Adipose tissue (tissue), 3 donors: Measurements from ENCODE around the gene ADGRE1. TPM values are rescaled to one million over a fixed set of nuclear protein-coding genes. Genes with fewer than 3 reads are reported as not detected.

Experiments used
- H3K27ac ChIP-seq: one replicate; pipeline ENCODE4 v1.5.1; 2013; ENCODE audit warnings: low read depth, low read length
- WGBS, 3 donors: extraction: QIAGEN DNeasy Blood & Tissue Kit; methylation state at CpG; one replicate each; pipeline ENCODE4 v1.1.7; 2013; 5-methylcytosine and 5-hydroxymethylcytosine counted together
- polyA plus RNA-seq, 3 donors: library from polyadenylated mRNA; stranded (reverse); fragments of 200-250 nt; gene quantifications; one replicate each; pipeline ENCODE4 v1.2.3, GENCODE V29; 2013
- donor health status: healthy with polysubstance abuse.
- donor health status: Bipolar disorder and iron deficiency.
- donor health status: healthy.

The ADGRE1 gene
- polyA plus RNA-seq, 3 donors, result 0.11 to 1.4 (median 0.13) TPM

DNA sequence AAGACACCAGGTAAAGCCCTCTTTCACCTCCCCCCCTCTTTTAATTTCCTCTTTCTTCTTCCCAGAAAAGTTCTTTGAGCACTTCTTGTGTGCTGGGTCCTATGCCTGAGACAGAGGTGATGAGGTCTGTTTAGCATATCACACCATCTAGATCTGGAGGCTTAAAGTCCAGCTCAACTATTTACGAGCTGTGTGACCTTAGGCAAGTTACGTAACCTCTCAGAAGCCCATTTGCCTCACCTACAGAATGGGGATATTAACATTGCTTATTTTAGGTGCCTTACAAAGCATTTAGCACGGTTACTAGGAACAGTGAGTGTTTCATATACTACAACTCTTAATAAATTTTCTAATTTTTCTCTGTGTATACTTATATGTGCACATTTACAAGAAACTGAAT lies 47.7 kb downstream of the ADGRE1 start:
- 48 to 62% (median 59%) methylated on average over 3 of the region's 3 CpGs for WGBS, 3 donors
- no peak overlapping the region for H3K27ac ChIP-seq

DNA sequence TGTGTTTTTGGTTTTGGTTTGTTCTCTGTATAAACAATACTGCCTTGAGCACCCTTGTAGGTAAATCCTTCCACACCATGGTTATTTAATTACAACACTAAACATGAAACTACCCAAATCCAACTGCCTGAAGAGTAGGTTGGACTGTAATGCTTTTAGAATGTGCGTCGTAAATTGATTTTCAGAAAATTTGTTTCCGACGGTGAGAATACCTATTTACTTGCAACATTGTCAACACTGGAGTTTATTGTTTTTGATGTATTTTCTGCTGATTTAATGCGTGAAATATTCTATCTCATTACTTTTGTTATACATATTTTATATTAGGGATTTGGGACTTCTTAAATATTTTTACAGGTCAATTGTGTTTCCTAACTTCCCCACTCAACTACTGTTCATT lies 48.2 kb downstream of the ADGRE1 start:
- 65 to 72% (median 71%) methylated on average over 5 of the region's 5 CpGs for WGBS, 3 donors
- no peak overlapping the region for H3K27ac ChIP-seq

DNA sequence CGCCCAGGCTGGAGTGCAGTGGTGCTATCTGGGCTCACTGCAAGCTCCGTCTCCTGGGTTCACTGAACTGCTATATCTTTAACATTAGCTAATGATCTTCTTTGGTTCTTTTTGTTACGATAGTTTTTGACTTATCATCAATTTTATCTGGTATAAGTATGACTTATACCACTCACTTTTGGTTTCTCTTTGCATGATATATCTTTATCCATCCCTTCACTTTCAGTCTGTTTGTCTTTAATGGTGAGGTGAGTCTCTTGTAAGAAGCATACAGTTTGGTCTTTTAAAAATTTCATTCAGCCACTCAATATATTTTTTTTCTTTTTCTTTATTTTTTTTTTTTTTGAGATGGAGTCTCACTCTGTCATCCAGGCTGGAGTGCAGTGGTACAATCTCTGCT lies 58.4 kb downstream of the ADGRE1 start:
- H3K27ac ChIP-seq, result no peak overlapping the region
- WGBS, 3 donors, result 41 to 58% (median 57%) methylated on average over 3 of the region's 3 CpGs

- no peak overlapping the region for H3K27ac ChIP-seq
- WGBS, 3 donors, result 21 to 41% (median 24%) methylated on average over 5 of the region's 5 CpGs
Measured at GRCh38 chr19:6947745-6948144, 60.4 kb downstream of the ADGRE1 start.

DNA sequence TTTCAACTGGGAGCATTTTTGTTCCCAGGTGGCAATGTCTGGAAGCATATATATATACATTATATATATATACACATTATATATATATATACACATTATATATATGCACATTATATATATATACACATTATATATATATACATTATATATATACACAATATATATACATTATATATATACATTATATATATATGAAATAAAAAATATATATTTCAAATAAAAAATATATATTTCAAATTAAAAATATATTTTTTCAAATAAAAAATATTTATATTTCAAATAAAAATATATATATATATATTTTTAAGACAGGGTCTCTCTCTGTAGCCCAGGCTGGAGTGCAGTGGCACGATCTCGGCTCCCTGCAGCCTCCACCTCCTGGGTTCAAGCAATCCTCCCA lies 61.5 kb downstream of the ADGRE1 start:
- H3K27ac ChIP-seq, result no peak overlapping the region
- 86 to 94% (median 87%) methylated on average over 2 of the region's 2 CpGs for WGBS, 3 donors

DNA sequence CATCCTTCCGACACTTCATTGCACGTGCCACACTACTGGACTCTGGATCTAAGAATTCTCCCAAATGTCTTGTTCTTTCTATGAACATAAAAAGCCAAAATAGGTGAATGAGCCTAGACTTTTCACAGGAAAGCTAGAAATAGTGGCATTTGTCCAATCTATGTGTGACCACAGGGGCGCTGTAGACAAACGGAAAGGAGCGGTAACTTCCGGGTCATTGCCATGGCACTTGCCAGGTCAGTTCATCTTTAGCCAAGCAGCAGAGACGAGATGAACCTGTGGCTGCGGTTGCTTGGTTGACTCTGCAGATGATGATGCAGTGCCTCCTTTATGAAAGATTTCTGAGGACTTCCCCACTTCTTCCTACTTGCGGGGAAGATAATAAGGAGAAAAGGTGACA lies 65.6 kb downstream of the ADGRE1 start:
- no peak overlapping the region for H3K27ac ChIP-seq
- 73 to 83% (median 74%) methylated on average over 9 of the region's 9 CpGs for WGBS, 3 donors

- 93 to 98% (median 96%) methylated on average over 3 of the region's 3 CpGs for WGBS, 3 donors
- no peak overlapping the region for H3K27ac ChIP-seq
Measured at GRCh38 chr19:6955082-6955481, 67.7 kb downstream of the ADGRE1 start.

DNA sequence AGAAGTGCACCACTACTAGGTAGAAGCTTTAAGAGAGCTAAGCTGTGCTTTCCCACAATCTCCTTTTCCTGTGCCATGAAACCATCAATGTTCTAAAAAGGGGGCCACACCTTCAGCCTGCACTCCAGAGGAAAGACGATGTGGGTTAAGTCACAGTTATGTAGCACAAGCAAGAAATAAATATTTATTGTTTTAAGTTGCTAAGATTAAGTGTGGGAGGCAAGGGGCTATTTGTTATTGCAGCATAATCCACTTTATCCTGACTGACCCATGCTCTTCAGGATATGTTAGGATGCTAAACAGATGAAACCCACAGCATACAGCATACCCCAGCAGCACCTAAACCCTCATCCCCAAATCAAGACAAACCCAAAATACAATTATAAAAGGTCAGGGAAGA lies 69.2 kb downstream of the ADGRE1 start:
- 72 to 79% (median 74%) methylated on average over 1 of the region's 1 CpG for WGBS, 3 donors
- H3K27ac ChIP-seq, result no peak overlapping the region

DNA sequence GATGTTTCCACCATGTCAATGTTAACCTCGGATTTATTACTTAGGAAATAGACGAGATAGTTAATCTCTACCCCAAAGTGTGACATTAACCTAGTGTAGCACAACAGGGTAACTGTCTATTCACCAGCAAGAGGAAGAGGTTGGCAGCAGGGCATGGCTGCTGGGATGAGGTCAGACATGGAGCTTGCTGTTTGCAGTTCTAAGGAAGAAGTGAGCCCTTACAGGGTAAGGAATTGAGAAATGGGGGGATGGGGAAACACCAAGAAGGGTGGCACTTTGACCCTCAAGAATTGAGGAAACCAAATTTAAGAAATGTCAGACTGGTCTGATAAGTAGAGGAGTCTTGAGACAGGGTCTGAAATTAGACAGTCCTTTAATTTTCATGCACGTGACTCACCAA lies 71.4 kb downstream of the ADGRE1 start:
- WGBS, 3 donors, result 57 to 74% (median 60%) methylated on average over 3 of the region's 3 CpGs

GRCh38 chr19:6963244-6963852 lies 76.0 kb downstream of the ADGRE1 start:
- 64 to 74% (median 66%) methylated on average over 6 of the region's 6 CpGs for WGBS, 3 donors
- H3K27ac ChIP-seq, result no peak overlapping the region

More for the DNA sequence above, 71.4 kb downstream of the ADGRE1 start:
- no peak overlapping the region for H3K27ac ChIP-seq

DNA sequence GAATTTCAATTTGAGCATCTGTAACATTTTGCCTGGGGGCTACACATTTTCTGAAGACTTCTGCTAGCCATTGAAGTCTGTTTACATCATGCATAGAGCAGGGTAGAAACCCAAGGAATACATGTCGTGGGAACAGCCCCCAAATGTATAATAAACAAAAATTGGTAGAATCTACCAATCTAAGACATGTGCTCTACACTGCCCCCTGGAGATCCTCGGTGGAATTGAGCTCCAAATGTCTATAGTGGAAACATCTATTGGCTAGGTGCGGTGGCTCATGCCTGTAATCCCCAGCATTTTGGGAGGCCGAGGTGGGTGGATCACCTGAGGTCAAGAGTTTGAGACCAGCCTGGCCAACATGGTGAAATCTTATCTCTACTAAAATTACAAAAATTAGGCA lies 76.6 kb downstream of the ADGRE1 start:
- WGBS, 3 donors, result 47 to 56% (median 54%) methylated on average over 4 of the region's 4 CpGs
- no peak overlapping the region for H3K27ac ChIP-seq

- 58 to 73% (median 72%) methylated on average over 4 of the region's 4 CpGs for WGBS, 3 donors
- no peak overlapping the region for H3K27ac ChIP-seq
Measured at GRCh38 chr19:6967967-6968366, 80.6 kb downstream of the ADGRE1 start.

DNA sequence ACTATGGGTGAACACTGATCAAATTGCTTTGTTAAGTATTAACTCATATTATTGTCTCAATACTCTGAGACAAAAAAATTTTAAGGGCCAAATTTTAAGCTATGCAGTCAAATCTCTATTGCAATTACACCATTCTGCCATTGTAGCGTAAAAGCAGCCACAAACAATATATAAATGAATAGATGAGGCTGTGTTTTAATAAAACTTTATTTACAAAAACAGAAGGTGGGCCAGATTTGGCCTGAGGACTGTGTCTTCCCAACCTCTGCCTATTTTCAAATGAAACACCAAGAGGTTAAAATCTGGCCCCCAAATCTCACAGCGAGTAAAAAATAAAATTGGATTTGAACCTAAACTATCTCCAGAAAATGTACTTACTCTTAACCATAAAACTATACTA lies 82.1 kb downstream of the ADGRE1 start:
- H3K27ac ChIP-seq, result no peak overlapping the region
- WGBS, 3 donors, result 83 to 86% (median 84%) methylated on average over 2 of the region's 2 CpGs

GRCh38 chr19:6970021-6970420 lies 82.6 kb downstream of the ADGRE1 start:
- WGBS, 3 donors, result 44 to 66% (median 49%) methylated on average over 2 of the region's 2 CpGs
- H3K27ac ChIP-seq, result no peak overlapping the region

GRCh38 chr19:6970443-6970842 lies 83.1 kb downstream of the ADGRE1 start:
- WGBS, 3 donors, result 74 to 83% (median 79%) methylated on average over 5 of the region's 5 CpGs
- no peak overlapping the region for H3K27ac ChIP-seq

DNA sequence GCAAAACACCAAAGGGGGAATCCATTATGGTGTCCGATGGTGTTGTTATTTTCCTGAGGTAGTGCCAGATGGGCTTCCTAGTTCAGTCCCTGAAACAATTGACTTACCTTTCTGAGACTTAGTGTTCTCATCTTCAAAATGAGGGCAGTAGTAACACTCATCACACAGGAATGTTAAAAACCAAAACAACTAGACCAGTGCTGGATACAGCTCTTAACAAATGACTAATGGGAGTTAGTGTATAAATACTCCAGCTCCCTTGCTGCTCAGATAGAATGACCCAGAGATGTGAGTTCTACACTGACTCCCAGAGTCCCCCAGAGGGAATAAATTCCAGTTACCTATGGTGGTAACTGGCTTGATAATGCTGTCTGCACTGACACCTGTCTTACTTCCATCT lies 84.0 kb downstream of the ADGRE1 start:
- 78 to 95% (median 88%) methylated on average over 1 of the region's 1 CpG for WGBS, 3 donors
- H3K27ac ChIP-seq, result no peak overlapping the region

DNA sequence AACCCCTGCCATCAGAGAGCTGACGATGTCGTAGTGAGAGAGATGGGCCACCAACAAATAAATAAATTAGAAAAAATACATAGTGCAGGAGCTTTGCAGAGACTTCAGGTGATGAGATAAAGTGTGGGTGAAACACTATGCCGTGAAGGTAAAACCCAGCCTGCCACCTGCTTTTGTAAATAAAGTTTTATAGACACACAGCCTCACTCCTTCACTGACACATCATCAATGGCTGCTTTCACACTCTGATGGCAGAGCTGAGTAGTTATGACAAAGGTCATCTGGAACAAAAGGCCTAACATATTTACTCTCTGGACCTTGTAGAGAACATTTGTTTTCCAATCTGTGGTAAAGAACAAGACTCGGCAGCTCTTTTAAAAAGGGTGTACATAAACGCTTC lies 88.8 kb downstream of the ADGRE1 start:
- WGBS, 3 donors, result 76 to 90% (median 85%) methylated on average over 5 of the region's 5 CpGs
- no peak overlapping the region for H3K27ac ChIP-seq

DNA sequence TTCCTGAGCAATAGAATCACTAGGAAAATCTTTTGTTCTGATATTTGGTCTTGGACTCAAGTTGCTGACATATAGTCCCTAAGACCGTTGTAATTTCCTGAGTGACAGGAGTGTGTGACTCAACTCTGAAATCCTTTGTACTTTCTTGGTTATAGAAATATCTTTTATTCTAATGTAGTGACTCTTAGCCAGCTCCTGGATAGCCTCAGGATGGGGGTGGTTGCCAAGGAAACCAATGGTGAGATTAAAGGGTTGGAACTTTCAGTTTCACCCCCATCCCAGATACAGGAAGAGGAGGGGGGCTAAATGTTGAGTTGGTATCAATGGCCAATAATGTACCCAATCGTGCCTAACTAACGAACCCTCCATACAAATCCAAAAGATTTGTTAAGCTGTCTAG lies 92.0 kb downstream of the ADGRE1 start:
- no peak overlapping the region for H3K27ac ChIP-seq
- 64 to 84% (median 68%) methylated on average over 3 of the region's 3 CpGs for WGBS, 3 donors

GRCh38 chr19:6983448-6983847 lies 96.1 kb downstream of the ADGRE1 start:
- H3K27ac ChIP-seq, result no peak overlapping the region

DNA sequence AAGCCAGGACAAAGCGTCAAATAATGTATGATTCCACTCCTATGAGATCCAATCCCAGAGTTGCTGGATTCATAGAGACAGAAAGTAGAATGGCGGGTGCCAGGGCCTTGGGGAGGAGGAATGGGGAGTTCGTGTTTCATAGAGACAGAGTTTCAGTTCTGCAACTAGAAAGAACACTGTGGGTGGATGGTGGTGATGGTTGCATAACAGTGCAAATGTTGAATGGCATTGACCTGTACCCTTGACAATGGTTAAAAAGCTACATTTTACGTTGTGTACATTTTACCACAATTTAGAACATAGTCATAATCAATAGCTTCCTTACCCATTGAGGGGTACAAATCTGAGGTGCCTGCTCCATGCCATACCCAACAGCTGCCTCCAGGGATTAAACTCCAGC lies 100.5 kb downstream of the ADGRE1 start:
- H3K27ac ChIP-seq, result no peak overlapping the region
- WGBS, 3 donors, result 43 to 52% (median 45%) methylated on average over 4 of the region's 4 CpGs

DNA sequence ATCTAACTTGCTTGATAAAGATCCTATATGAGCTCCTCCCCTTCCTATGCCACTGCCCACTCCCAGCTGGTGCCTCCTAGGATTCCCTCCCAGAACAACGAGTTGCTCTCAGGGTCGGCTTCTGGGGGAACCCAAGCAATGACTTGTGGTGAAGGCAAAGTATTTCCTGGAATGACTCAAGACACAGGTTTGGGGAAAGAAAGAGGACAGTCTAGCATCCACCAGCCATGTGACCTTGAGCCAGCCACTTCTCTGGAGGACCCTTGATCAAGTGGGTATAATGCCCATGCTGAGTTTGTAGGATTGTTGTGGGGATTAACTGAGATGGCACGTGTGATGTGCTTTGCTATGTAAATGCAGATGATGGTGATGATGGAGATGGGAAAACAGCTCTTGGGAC lies 100.9 kb downstream of the ADGRE1 start:
- H3K27ac ChIP-seq, result no peak overlapping the region
- 46 to 48% (median 48%) methylated on average over 3 of the region's 3 CpGs for WGBS, 3 donors
